HG03095 (cell line): ENCODE results near the gene UGT1A1.

ENCODE experiments used
- ATAC-seq: cut with Tn5 transposase; IDR thresholded peaks from one replicate; pipeline ENCODE4 v1.9.1; 2021; ENCODE audit warnings: moderate library complexity; ENCODE audit not compliant: unreplicated experiment

UGT1A1 gene

DNA sequence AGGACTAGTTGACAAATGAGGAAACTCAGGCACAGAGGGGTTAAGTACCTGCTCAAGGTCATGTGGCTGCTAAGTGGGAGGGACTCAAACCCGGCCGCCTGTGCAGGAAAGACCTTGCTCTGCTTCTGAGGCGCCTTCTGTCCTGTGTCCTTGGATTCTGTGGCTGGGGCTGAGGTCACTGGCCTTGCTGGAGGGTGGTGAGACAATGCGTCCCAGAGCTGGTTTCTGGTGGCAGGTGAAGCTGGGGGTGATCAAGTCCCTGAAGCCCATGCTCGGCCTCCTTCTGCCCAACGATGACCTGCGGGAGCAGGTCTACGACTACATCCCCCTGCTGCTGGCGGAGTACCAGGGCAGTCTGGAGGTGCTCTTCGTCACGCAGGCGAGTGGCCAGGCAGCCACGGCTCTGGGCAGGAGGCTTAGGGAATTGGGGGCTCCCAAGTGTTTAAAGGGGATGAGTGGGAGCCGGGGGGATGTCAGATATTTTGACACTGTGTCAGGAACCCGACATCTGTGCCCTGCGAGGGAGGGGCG lies 34.1 kb downstream of the UGT1A1 start:
- ATAC-seq, result no peak

DNA sequence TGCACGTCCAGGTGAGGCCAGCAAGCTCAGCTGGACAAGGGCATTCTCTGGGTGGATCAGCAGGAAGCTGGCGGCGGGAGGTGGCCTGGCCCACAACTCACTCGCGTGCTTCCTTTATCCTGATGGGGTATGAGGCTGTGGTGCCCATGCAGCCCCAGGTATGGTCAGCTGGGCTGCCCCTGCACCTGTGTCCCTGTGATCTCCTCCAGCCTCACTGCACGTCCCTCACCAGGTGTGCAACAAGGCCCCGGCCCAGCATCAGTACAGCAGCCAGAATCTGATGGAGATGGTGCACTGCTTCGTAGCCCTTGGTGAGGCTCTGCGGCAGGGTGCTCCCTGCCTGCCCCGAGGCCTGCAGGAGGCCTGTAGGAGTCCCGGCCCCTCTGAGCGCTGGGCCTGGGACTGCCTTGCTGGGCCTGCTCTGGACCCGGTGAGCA lies 35.7 kb downstream of the UGT1A1 start:
- ATAC-seq, result no peak

DNA sequence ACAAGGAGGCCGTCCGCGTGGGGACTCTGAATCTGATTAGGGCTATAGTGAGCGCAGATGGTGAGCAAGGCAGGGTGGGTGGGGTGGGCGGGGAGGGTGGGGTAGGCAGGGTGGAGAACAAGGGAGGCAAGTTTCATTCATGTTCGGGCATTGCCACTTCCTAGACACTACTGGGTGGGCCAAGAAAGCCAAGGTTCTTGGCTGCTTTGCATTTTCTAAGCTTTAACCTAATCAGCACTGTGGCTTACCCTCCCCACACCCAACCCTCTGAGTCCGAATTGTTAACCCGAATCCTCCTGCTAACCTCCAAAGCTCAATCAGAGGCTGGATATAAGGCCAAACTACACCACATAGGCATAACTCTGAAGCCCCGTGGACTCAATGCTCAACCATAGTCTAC lies 36.2 kb downstream of the UGT1A1 start:
- ATAC-seq, result no peak

DNA sequence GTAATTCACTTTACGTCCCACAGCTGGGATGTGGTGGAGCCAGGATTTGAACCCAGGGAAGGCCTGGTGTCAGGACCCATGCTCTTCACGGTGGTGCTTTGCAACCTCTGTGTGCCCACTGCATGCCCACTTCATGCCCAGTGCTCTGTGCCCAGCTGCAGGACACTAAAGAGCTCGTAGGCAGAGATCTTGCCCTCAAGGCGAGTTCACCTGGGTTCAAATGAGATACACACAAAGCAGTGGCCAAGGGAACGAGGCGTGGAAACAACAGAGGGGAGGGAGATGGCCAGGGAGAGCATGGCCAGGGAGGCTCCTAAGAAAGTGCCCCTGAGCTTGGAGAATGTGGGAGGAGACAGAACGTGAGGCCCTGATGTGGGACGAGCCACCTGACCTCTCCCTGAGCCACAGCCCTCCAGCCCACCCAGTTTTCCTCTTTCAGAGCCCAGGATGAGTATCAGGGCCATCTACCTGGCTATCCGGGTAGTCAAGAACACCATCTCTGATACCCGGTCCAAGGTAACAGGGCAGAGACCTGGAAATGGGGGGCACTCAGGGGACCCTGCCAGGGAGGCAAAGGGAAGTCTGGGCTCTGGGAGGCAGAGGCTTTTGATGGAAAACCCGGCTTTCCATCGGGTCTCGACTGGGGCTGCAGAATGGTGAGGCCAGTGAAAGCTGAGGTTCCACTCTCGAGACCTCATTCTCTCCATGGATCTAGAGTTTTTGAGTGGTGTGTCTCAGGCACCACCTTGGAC lies 38.4 kb downstream of the UGT1A1 start:
- no peak for ATAC-seq

DNA sequence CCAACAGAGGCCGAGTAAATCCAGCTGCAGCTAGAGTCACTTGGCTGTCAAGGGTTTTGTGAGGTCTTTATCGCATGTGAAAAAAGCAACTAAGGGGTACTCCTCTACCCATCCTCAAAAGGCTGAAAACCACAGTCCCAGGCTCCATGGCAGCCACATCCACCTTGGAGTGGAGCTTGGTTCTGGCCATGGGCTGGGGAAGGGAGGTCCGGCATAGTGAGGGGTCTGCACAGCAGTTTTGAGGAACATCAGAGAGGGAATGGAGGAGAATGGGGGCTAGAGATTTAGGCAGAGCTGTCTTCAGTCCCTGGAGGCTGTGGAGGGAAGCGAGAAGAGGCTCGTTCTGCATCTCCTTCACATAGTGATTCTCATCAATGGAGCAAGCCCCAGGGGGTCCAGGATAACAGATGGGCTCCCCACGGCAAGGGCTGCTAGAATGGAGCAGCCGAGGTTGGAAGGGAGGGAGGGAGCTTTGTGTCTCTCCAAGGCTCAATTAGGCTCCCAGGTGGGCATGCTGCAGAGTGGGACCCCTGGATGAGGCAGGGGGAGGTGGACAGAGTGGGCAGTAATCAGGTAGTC lies 39.1 kb downstream of the UGT1A1 start:
- ATAC-seq, result no peak

DNA sequence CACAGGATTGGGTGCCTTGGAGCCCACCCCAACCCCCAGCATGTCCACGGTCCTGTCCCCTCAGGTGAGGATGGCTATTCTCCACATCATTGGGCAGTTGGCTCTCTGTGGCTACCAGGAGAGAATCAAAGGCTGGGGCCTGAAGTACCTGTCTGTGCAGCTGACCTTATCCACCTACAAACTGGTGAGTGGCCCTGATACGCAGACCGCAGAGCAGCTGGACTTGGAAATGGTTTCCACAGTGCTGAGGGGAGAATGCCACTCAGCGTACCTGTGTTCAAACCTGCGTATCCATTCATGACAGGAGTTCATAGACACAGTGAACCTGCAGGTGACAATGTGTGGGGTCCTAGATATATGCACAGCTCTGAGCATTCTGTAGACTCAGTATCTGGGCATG lies 39.6 kb downstream of the UGT1A1 start:
- no peak for ATAC-seq

DNA sequence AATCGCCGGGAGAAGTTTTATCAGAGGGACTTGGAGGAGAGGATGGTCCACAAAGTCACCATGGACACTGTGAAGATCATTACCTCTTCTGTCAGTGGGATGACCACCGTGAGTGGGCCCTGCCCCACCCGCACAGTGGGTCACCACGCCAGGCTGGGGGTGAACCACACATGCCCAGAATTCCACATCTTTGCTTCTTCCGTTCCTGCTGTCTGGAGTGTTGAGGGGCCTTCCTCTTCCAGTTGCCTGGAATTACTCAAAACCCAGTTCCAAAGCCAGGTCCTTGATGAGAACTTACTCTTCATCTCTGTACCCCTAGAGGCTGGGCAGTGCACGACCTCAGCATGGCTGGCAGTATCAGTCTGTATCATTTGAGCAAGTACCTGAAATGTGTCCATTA lies 40.1 kb downstream of the UGT1A1 start:
- no peak for ATAC-seq

DNA sequence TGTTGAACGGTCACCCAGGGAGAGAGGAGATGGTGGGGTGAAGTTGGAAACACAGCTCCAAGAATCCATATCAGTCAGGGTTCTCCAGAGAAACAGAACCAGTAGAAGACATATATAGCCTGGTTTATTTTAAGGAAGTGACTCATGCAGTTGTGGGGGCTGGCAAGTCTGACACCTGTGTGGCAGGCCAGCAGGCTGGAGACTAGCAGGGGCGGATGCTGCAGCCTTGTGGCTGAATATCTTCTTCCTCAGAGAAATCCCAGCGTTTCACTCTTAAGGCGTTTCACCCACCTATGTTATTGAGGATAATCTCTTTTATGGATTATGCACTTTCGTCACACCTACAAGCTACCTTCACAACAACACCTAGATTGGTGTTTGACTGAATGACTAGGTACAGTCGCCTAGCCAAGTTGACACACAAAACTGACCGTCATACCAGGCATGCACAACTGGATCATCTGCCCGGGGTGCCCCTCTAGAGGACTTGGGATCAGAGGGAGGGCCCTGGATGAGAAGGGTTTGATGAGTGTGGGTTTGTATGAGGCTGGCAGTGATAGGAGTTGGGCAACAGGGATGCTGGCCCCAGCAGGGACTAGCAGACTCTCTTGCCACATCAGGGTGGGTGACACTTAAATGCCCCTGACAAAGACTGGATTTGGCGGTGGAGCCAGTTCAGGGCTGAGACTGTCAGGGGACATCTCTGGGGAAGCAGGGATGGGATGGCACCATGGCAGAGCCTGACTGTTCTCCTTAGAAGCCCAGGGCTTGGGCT lies 41.5 kb downstream of the UGT1A1 start:
- no peak for ATAC-seq

DNA sequence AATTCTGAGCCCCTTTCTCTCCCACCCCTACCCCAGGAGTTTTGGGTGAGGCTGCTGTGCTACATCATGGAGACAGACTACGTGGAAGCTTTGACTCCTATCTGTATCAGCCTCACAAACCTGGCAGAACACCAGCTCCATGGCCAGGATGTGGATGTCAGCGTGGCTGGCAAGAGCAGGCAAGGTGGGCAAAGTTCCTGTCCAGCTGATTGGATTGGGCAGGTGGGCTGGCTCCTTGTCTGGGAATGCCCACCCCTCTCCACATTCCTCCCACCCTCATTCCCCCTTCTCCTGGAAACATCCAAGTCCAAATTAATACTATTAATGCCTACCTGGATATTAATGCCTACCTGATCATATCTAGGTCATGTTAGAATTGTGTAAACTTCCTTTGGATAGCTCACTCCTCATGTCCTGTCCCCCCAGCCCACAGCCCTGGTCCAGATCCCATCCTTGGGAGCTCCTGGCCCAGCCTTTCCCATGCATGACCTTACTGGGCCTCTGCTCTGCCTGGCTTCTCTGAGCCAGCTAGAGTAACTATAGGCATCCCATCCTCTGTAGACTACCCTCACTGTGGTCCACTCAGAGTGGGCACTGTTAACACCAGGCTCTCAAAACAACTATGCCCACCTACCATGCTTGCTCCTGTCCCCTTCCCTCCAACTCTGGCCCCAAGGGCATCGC lies 42.2 kb downstream of the UGT1A1 start:
- no peak for ATAC-seq

DNA sequence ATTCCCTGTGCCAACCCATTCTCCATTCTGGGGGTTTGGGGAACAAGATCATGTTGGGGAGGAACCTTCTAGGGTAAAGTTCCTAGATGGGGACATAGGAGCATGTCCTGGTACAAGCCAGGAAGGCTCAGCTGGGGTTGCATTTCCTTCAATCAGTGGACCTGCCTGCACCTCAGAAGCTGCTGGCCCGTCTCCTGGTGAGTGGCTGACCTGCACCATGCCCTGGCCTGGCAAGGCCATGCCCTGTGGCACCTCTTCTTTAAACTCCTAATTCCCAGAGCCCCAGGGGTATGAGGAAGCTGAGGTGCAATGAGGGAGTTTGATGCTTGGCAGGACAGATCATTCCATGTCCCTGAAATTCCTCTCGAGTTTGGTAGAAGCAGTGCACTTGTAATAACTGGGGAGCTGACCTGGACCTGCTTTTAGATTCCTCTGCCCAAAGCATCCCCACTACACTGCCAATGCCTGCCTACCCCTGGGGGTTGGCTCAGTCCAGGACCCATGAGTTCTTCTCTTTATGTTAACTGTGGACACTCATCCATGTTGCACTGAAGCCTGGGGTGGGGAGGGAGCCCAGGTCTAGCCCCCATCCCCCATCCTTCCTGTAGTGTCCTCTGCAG lies 43.3 kb downstream of the UGT1A1 start:
- no peak for ATAC-seq

DNA sequence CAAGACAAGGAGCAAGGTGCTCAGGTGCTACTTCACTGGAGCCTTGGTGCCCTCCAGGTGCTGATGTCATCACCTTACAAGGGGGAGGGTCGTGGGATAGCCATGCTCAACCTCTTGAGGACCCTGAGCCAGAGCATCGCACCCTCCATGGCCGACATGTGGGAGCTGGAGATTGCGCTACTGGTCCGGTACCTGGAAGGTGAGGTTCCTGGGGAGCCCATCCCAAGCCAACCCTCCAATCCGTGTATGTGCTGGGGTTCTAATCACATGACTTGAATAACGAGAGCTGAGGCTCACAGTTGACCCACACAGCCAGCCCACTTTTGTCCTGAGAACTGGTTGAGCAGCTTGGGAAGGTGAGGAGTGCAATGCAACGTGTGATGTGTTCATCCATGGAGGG lies 43.9 kb downstream of the UGT1A1 start:
- ATAC-seq, result no peak

DNA sequence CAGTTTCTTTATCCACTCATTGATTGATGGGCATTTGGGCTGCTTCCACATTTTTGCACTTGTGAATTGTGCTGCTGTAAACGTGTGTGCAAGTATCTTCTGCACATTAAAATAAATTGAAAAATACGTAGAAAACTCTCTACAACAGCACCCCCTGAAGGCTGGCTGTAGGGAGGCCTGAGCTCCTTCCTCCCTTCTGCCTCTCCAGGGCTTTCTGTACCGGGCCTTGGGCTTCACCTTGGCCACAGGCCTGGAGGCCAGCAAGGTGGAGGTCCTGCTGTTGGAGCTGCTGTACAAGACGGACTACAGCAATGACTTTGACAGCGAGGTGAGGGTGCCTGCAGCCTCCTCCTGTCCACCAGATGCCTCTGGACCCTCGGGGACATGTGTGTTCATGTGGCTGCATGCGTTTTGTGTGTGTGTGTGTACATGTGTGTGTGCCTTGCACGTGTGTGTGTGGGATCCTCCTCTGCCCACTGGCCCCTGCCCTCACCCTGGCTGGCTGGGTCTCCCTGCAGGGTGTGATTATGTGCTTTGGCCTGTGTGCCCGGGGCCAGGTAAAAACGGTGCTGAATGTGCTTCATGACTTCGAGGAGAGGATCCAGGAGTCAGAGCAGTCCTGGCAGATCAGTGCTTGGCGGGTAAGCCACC lies 47.3 kb downstream of the UGT1A1 start:
- ATAC-seq, result no peak

DNA sequence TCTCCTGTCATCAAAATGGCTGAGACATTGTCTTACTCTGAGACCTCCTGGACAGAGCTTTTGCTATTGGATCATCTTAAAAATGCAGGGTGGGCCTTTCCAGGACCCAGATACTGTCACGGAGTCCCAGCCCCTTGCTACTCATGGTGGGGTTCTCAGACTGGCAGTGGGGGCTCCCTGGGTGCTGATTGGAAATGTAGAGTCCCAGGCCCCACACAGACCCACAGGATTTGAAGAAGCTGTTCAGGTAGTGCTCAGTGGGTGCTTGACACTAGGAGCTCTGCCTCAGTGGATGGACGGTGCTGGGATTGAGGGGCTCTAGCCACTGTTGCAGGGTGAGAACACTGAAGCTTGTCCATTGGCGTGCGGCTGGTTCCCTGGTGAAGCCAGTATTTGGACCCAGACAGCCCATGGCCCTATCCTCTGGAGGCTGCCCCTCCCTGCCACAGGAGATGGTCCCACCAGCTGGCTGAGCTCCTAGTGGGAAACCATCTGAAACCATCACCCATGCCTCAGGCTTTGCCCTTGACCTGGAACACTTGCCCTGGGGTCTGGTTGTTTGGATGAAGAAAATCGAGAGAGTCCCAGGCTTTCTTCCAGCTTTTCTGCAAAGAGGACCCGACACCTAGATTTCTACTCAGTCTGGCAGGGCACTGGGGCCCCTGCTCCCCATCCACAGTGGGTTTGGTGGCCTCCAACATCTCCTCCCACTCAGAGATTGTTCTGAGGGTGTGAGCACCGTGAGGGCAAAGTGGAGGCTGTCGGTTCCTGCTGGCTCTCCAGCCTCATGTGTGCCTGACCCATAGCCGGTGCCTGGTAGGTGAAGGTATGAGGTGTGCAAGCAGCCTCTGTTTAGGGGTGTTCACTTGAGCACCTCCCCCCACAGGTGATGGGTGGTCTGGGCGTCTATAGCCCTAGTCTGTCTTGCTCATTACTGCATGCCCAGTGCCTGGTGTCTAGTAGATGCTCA lies 48.2 kb downstream of the UGT1A1 start:
- ATAC-seq, result no peak

DNA sequence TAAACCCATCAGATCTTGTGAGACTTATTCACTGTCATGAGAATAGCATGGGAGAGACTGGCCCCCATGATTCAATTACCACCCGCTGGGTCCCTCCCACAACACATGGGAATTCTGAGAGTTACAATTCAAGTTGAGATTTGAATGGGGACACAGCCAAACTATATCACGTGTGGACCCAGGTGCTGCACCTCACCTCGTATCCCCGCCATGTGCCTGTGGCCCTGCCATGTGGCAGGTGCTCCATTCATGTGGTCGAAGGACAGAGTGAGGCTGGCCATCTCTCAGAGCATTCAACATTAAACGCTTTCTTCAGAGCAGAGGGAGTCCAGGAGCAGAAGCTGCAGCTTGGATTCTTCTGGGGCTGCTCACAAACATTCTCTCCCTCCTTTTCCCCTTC lies 50.3 kb downstream of the UGT1A1 start:
- ATAC-seq, result no peak

DNA sequence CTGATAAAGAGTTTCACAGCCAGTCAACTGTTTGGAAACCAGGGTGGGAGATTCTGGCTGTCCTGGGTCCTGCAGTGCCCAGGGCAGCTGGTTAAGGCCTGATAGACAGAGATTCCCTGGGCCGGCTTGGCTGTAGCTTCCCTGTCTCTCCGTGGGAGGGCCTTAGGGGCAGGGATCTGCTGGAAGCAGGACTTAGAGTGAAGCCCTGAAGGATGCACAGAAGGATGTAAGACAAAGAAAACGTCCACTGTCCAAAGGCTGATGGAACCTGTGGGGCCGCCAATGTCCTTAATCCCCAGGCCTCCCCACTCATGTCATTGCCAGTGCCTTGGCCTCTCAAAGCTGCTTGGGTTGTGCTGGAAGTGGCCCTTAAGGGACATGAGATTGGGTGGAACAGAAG lies 51.0 kb downstream of the UGT1A1 start:
- no peak for ATAC-seq

DNA sequence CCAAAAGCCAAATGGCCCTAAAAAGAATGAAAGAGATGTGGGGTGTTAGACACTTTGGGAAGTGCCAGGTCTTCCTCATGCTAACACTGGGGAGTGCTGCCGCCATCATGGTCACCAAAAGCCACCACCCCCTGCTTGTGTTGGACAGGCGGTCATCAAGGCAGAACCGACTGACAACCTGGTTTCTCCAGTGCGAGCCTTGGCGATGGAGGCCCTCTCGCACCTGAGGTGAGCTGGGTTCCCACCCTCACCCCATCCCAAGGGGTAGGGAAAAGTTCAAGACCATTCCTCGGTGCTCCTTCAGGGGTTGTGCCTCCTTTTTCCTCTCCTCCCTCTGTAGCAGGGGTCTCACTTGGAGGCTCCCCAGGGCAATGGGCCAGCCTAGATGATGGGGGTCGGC lies 51.7 kb downstream of the UGT1A1 start:
- ATAC-seq, result no peak

DNA sequence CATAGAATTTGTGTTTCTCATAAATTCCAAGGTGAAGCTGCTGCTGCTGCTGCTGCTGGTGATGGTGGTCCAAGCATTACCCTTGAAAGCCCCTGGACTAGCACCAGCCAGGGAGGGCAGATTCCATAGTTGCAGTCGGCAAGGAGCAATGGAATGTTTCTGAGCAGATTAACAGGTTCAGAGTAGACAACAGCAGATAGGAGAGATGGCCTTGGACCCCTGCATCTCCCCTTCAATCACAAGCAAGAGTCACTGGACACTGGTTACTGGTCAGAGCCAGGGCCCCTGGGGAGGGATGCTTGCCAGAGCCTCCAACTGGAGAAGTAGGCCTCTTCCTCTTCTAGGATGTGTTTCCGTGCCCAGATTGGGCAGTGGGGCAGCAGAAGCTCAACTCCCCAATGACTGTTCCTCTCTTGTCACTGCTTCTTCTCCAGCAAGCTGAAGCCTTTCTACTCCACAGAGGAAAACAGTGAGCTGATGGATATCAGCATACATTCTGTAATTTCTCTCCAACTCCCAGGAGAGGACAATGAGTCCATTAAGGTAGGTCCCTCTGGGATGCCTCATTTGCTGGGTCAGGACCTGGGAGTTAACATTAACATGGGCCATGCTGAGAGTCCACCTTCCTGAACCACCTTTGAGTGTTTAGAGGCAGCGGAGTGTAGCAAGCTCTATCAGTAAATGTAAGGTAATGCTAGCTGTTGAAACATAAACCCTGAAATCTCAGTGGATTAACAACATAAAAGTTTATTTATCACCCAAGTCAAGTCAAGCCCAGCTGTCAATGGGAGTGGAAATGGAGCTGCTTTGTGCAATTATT lies 53.4 kb downstream of the UGT1A1 start:
- no peak for ATAC-seq

DNA sequence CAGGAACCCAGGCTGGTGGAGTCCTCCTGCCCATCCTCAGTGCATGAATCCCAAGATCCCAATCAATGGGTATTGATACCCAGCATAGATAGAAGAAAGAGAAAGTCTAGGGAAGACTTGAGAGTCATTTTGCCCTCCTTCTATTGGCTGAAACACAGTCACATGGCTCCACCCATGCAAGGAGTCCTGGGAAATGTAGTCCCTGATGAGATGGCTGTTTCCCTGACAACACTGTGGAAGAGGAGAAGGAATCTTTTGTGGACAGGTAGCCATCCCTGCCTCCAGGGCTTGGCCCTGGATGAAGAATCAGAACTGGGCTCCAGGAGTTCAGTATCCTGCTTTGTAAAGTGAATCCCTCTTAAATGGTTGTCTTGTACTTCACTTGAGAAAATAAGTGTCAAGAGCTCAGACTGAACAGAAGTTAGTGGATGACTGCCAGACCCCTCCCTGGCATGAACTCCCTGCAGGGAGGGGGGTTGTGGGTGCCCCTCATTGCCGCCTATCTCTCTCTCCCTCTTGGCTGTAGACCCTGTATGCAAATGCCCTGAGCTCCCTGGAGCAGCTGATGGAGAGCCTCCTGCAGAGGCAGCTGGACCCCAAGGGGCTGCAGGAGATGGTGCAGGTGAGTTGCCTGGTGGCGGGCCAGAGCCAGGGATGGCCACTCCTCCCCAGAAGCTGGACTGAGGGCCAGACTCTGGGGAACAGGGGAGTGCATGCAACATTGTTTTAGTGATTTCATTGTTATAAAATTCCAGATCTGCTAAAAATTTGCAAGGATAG lies 54.2 kb downstream of the UGT1A1 start:
- no peak for ATAC-seq
